Glomerular endothelial cell (primary cell): Measurements from ENCODE around the gene WDHD1. TPM values are rescaled to one million over a fixed set of nuclear protein-coding genes. Genes with fewer than 3 reads are reported as not detected.
"Not testable (repeated sequence)": the region's sequence is repeated elsewhere in the genome, so short reads cannot be mapped to it uniquely, and the experiment has no call there.

ENCODE experiments used
- DNase-seq: peaks from one replicate; pipeline ENCODE4 v3.0.0-alpha.2; 2011; ENCODE audit warnings: low read depth, low spot score; ENCODE audit errors: extremely low read depth
- total RNA-seq: library from RNA; depleted of rRNA; stranded (reverse); fragments of >200 nt; gene quantifications from 2 replicates; pipeline ENCODE4 v1.2.3, GENCODE V29; 2015

Gene WDHD1
- total RNA-seq, 1 donor from 2014 or later = 5.1 TPM

DNA sequence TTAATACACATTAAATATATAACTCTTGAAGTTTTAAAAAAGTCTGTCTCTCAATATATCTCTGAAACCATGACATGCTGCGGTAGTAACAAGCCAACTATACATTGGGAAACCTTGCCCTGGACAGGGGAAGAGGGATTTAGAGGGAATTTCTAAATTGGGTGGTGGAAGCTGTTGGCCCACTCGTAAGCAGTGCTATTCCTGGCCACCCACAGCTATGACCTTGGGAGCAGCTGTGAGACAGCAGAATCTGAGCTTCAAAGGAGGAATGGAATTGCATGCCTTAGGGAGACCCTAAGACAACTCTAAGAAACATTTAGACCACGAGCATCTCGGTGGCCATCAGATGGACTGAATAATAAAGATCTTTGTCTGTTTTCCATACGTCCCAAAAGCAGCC lies 108.5 kb downstream of the WDHD1 start:
- no peak for DNase-seq

DNA sequence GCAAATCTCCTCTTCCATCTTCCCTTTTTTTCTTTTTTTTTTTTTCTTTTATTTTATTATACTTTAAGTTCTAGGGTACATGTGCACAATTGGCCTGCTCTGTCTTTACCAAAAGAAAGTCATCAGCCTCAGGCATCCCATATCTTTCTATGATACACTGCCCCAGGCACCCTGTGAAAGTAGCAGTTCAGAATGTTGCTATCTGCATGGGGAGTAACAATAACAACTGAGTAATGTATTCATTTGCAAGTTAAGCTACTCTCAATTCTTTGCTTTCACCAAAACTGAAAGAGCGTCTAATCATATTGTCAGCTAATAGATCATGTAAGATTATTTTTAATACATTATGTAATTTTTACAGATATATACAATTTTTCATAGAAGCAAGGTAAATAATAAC lies 110.8 kb downstream of the WDHD1 start:
- DNase-seq = no peak

DNA sequence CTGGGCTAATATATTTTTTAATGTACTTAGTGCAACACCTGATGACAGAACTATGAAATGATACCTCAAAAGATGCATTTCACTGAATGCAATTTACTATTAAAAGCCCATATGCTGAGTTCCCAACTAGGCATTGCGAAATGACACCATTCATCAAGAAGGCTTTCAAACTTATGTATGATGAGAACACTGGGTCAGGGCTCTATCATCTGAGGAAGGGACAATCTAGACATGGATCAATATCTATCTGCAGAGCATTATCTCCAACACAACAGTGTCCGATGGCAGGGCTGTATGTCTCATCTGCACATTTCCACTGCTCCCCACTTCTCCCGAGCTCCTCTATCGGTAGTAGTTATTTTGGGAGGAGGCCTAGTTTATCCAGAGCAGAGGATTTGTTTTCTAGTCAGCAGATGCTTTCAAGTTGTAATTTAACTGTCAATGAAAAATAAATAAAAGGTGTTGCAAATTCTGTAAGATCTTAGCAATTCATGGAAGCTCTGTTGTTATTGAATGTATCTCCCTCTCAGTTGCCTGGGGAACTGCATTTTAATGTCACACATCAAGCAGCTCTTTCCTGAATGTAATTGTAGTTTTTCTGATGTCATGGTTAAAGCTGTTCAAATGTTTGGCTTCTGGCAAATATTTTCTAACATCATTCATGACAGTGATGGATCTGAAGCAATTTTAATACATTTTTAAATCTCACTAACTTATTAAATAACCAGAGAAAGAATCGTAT lies 116.9 kb downstream of the WDHD1 start:
- no peak for DNase-seq

DNA sequence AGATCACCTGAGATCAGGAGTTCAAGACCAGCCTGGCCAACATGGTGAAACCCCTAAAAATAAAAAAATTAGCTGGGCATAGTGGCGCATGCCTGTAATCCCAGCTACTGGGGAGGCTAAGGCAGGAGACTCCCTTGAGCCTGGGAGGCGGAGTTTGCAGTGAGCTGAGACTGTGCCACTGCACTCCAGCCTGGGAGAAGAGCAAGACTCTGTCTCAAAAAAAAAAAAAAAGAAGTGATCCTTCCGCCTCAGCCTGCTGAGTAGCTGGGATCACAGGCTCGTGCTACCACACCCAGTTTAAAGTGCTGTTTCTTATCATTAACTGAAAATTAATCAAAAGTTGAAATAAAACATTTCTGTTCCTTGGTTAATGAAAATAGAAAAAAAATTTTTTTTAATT lies 117.9 kb downstream of the WDHD1 start:
- not testable (repeated sequence) for DNase-seq

DNA sequence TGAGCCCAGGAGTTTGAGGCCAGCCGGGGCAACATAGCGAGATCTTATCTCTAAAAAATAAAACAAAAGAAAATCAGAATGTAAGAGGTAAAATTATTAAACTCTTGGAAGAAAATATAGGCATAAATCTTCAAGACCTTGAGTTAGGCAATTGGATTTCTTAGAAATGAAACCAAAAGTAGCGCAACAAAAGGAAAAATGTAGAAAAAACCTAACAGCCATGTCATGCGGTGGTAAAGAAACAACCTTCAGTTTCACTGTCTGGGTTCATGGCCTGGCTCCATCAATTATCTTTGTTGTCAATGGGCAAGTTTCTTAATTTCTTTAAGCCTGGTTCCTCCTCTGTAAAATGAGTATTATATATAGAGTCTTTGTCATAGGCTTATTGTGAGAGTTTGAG lies 118.7 kb downstream of the WDHD1 start:
- no peak for DNase-seq

DNA sequence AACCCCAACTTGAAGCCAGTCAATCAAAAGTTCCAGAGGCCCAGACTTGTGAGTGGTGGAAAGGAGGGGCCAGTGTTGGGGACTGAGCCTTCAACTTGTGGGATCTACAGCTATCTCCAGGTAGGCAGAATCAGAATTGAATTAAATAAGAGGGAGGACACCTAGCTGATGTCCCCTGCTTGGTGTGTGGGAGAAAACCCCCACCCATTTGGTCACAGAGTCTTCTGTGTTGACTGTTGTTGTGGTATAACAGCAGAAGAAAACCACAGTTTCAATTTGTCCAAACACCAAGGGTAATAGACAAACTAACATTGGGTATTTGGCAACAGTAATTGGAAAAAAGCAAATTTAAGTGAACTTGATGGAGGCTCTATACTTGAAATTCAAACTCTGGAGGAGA lies 120.8 kb downstream of the WDHD1 start:
- DNase-seq = no peak

DNA sequence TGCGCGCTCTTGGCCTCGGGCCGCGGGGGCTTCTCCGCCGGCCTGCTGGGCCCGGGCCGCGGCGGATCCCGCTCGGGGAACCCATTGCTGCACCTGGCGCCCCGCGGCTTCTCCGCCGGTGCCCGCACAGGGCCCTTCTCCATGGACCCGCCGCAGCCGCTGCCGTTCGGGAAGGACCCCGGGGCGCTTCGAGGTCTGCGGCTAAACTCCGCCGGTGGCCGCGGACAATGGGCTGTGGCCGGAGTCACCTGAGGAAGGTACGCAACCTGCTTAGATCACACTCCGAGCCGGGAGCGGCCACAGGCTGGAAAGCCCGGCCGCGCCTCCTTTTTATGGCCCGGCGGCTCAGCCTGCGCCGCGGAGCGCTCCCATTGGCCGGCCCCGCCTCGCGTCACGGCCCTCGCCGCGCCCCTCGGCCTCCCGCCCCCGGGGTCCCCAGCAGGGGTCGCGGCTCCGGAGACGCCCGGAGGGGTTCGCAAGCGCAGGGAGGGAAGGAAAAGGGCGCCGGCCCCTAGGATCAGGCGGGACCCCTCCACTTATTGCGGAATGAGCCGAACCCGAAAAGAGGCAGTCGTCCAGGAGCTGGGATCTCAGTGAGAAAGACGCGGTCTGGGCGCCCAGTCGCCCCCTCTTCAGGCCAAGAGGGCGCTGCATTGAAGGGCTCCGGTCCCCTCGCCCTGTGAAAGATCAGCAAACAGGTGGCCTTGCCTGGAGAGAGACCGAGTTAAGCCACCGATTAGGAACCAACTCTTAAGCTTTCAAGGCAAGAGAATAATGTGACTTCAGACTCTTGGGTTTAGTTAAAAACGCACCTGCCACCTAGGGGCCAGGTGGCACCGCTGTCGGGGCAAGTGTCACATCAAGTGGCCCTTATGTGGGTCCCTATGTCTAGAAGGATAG lies 124.1 kb downstream of the WDHD1 start, which contains the start of gene GCH1:
GCH1 (minus strand) TSS at position 306 of the 900 bp plus-strand sequence; CDS start at position 143, 163 bp downstream.
- DNase-seq = no peak

DNA sequence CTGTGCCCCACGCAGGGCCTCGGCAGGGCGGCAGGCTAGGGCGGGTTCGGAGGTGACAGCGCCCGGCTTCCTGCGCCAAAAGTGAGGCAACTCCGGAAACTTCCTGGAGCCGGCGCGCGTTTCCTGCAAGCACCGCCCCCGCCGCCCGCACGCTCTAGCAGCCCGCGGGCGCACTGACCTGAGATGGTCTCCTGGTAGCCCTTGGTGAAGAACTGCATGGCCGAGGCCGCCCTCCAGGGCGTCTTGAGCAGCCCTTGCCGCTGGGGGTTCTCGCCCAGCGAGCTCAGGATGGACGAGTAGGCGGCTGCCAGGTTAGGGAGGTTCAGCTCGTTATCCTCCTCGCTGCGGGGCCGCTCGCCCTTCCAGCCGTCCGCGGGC lies 124.8 kb downstream of the WDHD1 start:
- DNase-seq = no peak

DNA sequence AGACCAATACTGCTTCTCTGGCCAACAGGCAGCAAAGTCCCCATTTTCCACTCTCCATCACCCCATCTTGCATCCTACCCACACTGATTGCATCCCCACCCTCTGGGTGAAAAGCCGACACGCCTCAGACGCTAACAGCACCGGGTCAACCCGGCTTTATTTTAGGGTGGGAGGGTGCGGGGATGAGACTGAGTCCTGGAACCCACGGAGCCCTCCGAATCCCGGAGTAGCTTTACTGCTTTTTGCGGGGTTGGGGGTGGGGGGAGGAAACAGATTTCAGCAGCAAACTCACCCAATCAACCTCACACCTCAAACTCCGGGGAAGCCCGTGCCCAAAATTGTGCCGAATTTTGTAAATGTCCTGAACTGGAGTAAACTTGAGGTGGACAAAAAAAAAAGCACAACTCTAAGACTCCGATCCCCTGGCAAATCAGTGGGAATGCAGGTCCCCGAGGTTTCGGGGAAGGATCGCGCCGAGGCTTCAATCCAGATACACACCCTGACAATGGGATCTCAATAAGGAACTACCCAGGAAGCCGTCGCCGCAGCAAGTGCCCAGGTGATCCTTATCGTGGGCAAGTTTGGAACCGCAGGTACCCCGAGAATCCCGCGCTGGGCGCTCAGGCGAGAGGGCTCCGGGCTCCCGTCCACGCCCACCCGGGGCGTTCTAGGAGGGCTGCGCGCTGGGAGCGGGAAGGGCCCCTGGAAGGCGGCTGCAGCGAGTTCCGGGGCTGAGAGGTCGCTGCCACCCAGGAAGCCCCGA lies 125.3 kb downstream of the WDHD1 start:
- no peak for DNase-seq

DNA sequence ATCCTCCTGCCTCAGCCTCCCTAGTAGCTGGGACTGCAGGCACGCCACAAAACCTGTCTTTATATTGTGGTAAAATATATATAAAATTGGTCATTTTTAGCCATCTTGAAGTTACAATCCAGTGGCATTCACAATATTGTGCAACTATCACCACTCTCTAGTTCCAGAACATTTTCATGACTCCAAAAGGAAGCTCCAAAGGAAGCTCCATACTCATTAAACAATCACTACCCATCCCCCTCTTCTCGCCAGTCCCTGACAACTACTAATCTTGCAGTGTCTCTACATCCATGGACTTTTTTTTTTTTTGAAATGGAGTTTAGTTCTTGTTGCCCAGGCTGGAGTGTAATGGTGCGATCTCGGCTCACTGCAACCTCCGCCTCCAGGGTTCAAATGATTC lies 127.3 kb downstream of the WDHD1 start:
- DNase-seq = no peak

DNA sequence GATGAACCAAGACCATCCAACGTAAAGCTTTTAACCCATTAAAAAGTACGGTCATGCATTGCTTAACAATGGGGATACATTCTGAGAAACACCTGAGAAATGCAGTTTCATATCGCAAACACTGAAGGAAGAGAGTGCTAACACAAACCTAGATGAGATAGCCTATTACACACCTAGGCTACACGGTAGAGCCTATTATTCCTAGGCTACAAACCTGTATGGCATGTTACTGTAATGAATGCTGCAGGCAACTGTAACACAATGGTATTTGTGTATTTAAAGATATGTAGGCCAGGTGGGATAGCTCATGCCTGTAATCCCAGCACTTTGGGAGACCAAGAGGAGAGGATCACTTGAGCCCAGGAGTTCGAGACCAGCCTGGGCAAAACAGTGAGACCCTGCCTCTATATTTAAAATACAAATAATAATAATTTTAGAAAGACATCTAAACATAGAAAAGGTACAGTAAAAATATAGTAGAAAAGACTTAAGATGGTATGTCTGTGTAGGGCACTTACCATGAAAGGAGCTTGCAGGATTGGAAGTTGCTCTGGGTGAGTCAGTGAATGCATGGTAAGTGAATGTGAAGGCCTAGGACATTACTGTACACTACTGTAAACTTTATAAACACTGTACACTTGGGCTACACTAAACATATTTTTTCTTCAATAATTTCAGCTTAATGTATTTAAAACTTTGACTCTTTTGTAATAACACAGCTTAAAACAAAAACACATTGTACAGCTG lies 128.9 kb downstream of the WDHD1 start:
- not testable (repeated sequence) for DNase-seq

DNA sequence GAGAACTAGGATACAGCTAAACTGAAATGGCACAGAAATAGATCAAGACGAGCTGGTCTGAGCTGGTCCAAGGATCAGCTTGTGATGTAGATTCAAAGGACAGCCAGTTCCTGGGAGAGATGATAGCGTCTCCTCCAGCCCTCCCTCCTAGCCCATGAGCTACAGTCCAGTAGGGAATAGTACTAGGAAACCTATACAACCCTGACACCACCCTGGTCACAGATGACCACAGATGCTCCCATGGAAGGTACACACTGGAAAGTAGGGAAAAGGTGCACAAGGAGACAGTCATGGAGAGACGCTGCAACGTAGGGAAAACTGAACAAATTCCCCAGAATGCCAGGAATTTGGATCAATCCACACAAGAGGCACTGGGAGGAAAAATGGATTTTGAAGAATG lies 131.2 kb downstream of the WDHD1 start:
- no peak for DNase-seq

DNA sequence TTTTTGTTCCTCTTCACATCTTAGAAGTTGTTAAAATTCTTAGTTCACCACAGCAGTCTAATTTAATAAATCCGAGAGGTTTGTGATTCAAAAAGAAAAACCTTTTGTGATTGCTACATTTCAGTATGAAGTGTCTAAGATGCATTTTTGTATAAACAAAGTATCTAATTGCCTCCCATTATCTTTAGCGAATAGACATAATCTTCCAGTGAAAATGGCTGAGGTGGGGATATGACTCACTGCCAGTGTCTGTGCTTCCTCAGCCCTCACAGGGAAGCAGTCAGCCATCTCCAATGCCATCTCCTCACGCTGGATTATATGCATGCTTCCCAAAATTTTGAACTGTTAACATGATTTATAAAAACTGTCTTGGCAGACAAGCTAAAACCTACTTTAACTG lies 131.9 kb downstream of the WDHD1 start:
- DNase-seq = no peak

DNA sequence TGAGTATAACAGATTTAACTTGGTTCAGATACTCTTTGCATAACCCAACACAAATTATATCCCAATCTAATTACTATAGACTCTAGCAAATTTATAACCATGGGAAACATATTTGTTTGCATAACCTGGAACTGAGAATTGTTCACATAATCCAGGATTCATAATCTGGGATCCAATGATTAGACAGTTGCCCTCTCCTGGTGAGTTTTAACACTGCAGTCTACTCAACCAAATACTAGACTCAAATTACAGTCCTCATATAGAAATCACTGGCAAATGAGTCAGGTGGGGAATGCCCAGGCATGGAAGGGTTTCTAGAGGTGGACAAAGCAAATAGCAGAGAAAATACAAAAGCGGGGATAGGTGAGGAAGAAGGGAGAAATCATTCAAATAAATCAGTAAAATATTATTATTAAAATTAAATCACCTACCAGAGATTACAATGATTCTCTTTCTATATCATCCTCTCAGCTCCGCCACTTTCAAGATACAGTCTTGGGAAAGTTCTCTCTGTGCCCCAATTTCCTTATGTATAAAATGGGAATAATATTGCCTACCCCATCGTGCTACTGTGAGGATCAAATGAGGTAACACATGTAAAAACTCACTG lies 133.6 kb downstream of the WDHD1 start:
- peak; percentile 39 for DNase-seq

DNA sequence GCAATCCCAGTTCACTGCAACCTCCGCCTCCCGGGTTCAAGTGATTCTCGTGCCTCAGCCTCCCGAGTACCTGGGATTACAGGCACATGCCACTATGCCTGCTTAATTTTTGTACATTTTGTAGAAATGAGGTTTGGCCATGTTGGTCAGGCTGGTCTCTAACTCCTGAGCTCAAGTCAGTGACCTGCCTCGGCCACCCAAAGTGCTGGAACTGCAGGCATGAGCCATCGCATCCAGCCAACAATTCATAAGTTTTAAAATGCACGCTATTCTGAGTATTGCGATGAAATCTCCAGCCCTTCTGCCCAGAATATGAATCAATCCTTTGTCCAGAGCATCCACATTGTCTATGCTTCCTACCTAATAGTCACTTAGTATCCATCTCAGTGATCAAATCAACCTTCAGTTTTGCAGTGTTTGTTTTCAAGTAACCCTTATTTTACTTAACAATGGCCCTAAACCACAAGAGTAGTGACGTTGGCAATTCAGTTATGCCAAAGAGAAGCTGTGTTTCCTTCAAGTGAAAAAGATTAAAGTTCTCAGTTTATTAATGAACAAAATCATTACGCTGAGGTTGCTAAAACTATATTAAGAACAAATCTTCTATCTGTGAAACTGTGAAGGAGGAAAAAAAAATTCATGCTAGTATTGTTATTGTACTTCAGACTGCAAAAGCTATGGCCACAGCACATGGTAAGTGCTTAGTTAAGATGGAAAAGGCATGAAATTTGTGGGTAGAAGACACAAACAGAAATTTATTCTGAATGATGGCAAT lies 135.2 kb downstream of the WDHD1 start:
- no peak for DNase-seq

DNA sequence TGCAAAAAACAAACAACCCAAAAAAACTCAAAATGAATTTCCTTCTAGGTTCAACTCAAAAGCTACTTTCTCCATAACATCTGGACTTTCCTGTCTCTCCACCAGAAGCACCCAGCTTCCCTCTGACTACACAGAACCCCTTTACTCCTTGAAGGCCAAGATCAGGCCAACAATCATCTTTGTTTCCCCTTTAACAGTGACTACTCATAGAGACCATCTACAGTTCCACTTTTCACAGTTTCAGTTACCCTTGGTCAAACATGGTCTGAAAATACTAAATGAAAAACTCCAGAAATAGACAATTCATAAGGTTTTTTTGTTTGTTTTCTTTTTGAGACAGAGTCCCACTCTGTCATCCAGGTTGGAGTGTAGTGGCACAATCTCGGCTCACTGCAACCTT lies 136.1 kb downstream of the WDHD1 start:
- DNase-seq = no peak

DNA sequence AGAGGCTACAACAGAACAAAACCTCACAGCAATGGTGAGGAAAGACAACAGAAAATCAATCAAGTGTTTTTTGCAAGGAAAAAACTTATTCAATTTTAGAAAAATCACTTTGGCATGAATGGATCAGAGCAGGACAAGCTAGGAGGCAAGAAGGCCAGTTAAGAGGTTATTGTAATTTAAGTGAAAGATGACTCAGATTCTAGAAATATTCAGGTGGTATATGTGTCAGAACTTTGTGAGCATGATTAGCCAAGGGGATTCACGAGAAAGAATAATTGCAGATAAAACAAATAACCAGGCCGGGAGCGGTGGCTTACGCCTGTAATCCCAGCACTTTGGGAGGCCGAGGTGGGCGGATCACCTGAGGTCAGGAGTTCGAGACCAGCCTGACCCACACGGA lies 137.0 kb downstream of the WDHD1 start:
- no peak for DNase-seq
